NCI-H2081 treated with DMSO at 0.1 percent for 48 hours (cell line): Measurements from ENCODE around the gene APBA2.

ENCODE experiments used
- DNase-seq: peaks from one replicate; lab custom pipeline; 2025; lab: John Stamatoyannopoulos, UW

APBA2 gene

DNA sequence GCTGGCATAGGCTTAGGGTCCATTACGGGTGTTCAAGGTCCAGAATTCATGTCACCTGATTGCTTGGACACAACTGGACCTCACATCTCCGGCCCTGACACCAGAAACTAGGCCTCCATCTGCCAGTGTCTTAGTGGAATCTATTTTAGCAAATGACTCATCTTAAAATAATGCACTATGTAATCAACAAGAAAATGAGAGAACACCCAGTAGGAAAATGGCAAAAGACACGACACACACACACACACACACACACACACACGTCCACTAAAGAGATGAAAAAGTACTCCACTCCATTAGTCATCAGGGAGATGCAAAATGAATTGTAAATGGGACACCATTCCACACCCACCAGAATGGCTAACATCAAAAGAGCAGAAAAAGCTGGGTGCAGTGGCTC is 11.2 kb downstream of the APBA2 start:
- DNase-seq = no peak

GRCh38 chr15:28897861-28898585 is 12.2 kb downstream of the APBA2 start:
- DNase-seq = no peak

- DNase-seq = no peak
Measured at GRCh38 chr15:28899061-28899738, 13.4 kb downstream of the APBA2 start.

DNA sequence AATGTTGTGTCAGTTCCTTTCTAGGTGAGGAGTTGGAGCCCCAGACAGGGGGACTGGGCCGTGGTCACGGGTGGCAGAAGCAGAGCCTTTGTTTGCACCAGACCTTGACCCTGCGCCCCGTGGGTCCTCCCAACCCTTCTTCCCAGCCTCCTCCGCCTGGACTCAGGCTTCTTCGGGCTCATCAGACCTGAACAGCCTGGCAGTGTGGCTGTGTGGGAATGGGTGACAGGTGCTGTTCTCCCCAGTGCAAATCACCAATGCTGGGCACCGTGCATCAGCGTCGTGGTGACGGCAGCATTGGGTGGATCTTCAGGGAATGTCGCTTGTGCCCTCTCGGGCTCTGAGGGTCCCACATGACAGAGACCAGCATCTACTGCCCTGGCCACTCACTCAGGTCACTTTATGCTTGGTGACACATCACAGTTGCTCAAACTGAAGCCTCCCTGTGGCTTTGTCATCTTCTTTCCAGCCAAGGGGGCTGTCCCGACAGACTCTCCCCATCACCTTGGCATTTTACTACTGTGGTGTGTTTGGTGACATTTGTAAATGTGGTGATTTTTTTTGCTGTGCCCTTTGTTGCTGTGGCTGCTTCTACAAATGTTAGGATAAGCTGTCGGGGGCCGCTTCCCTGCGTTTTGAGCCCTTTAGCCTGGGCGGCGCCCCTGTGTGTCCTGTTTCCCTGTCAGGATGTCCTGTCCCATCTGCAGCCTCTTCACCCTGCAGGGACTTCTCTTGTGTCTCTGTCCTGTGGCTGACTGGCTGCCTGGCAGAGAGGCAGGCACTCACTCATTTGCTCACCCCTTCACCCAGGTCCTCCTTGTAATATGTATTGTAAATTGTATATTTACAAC is 14.5 kb downstream of the APBA2 start:
- DNase-seq = no peak

- no peak for DNase-seq
Measured at GRCh38 chr15:28900892-28901586, 15.3 kb downstream of the APBA2 start.

GRCh38 chr15:28901587-28901980 is 15.8 kb downstream of the APBA2 start:
- no peak for DNase-seq

GRCh38 chr15:28901987-28902745 is 16.4 kb downstream of the APBA2 start:
- DNase-seq = no peak

- no peak for DNase-seq
Measured at GRCh38 chr15:28902856-28903255, 17.1 kb downstream of the APBA2 start.

DNA sequence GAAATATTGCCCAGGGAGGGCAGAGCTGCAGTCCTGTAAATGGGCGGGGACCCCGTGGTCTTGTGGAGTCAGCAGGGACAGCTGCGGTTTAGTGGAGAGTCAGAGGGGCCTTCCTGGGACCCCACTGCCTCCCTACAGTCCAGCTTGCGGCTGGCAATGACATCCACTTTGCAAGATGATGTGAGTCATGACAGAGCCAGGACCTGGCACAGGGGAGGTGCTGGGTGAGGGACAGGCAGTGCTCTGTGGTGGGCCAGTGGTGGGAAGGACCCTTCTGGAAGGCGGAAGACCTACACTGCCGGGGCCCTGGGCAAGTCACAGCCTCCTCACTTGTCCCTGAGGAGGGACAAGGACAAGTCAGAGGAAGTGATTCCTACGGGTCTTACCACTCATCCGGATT is 17.8 kb downstream of the APBA2 start:
- no peak for DNase-seq

DNA sequence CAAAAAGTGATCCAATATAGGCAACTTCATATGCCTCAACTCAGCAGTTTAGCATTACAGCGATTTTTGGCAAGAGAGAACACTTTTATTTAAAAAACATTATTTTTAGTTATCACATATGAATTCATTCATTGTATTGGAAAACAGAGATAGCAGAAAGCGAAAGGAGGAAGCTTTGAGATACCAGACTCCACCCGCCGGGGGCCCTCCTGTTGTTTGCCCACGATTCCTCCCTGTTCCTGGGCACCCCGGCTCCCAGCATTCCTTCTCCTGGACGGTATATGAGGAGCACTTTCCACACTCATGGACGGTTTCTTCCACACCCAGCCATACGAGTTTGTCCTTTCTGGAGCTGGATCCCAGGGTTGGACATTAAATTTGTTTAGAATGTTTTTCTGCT is 18.2 kb downstream of the APBA2 start:
- no peak for DNase-seq

DNA sequence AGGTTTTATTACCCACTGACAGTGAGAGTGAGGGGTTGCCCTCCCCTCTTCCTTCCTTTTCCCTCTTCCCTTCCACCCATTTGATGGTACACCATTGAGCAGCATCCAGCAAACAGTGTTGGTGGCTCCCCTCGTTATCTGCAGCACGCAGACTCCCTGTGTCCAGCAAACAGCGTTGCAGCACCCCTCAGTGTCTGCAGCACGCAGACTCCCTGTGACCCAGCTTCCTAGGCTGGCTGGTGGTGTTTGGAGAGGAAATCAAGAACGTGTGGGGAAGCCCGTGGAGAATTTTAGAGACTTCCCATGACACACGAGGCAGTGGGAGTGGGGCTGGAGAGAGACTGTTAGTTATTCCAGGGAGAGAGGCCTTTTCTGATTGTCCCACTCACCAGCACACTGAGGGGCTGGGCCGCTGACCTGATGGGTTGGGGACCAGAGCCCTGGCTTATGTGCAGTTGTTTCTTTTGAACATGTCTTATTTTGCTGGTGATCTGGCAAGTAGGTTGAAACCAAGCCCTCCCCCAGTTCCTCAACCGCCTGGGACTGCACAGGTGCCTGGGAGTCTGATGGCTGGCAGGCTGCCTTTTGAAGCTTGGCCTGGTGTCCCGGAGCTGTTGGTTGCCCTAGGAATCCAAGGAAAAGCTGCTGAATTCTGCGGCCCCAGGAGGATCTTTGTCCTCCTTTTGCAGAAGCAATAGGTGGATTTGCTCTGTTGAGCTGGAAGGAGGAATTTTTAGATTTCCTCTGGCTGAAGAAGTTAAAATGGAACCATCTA is 19.0 kb downstream of the APBA2 start:
- no peak for DNase-seq

GRCh38 chr15:28907338-28907960 is 21.7 kb downstream of the APBA2 start:
- DNase-seq = no peak

DNA sequence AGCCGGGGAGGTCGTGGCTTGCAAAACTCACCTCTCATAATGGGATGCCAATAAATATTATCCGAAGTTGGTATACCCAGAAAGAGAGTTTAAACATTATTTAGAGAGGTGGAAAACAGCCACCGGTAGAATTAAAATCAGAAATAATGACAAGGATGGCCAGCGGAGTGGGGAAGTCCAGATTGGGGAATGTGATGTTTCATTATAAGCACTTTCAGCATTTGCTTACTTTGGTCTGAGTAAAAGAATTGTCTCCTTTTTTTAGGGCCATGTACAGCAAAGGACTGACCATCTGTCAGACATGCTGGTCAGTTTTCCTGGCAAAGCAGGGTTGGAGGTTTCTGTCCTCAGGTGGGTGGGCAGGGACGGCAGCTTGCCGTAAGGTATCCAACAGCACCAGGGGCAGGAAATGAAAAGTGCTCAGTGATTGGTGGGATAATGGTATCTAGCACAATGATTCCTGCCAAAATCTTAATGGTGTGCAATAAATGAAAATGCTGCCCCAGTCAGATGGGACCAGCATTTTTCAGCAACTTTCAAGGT is 24.3 kb downstream of the APBA2 start:
- DNase-seq = no peak

DNA sequence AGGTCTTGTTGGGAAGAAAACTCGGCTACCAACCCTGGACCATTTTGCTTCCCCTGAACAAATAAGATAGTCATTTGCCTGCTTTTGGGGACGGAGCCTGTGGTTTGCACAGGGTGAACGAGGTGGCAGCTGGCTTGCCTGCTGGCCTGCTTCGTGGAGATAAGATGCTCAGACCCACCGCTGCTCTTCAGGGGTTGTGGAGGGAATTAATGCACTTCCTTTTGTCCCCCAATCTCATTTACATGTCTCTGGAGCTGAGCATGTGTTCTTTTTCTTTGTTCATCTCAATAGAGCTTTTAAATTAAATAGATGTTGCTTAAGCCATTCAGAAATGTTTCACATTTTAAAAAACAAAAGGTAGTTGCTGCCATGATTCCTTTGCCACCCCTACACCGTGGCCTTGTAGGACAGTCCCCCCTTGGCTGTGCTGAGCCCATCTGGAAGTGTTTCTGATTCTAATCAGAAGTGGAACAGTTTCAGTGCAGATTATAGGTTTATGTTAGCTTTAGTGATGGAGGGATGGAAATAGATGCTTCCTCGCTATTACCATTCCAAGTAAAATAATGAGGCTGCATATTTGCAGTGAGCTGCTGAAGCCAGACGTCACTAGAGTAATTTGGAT is 25.6 kb downstream of the APBA2 start:
- no peak for DNase-seq

DNA sequence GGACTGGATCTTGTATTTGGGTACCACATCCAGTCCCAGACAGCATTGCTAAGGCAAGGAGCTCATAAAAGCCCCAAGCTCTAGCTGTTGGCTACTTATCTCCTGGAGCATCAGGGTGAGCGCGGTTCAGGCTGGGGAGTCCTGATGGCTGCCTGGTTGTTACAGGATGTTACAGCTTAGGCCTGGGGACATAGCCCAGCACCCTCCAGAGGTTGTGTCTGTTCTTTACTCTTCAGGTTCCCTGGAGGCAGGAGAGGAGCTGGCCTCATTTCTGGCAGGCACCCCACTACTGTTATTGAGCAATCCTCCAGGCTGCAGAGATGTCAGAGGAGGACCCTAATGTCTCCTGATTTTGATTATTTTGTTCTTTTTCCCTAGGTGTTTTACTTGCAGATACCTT is 26.6 kb downstream of the APBA2 start:
- no peak for DNase-seq

GRCh38 chr15:28913171-28913765 is 27.5 kb downstream of the APBA2 start:
- no peak for DNase-seq

- no peak for DNase-seq
Measured at GRCh38 chr15:28914046-28914445, 28.3 kb downstream of the APBA2 start.

- DNase-seq = no peak
Measured at GRCh38 chr15:28914483-28915023, 28.8 kb downstream of the APBA2 start.
